ENCODE measurements around the gene SLC39A1. TPM values are rescaled to one million over a fixed set of nuclear protein-coding genes. Genes with fewer than 3 reads are reported as not detected.

Gene SLC39A1
- total RNA-seq, 2 experiments from 2014 or later = 41.6 to 44.2 TPM

DNA sequence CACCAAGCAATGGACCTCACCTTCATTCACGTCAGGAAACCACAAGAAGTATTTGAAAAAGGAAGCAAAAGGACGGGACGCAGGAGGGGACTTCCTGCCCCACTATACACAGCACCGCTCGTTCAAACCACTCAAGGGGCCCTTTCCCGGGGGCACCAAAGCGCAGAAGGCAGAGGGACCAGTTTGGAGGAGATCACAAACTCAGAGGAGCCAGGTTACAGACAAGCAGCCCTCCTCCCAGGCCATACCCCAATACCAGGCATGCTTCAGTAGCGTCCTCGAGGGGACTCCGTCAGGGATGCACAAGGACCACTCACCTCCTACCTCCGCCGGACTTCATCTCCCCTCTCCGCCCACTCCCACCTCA is 5.6 kb downstream of the SLC39A1 start:
- BruUV-seq (replicated peaks) = no TSS peak
- no peaks in the 10 kb centered on the region for H3K9me2 ChIP-seq (ENCODE audit: insufficient read depth, low read length)
- H3K9me3 ChIP-seq (ENCODE audit: low read length) = no peaks in the 10 kb centered on the region
- intact Hi-C loops (cut with micrococcal nuclease; ENCODE audit: unreplicated experiment) = loop anchor here (1.0 kb wide), 1 partner anchor 11 kb away; the partner anchor contains the start of gene DENND4B
- H2AFZ ChIP-seq (ENCODE audit: low read length) = peak overlapping the region; percentile 16; the same call in 1 of the 2 replicates
- TF ChIP-seq, protein P1, sequence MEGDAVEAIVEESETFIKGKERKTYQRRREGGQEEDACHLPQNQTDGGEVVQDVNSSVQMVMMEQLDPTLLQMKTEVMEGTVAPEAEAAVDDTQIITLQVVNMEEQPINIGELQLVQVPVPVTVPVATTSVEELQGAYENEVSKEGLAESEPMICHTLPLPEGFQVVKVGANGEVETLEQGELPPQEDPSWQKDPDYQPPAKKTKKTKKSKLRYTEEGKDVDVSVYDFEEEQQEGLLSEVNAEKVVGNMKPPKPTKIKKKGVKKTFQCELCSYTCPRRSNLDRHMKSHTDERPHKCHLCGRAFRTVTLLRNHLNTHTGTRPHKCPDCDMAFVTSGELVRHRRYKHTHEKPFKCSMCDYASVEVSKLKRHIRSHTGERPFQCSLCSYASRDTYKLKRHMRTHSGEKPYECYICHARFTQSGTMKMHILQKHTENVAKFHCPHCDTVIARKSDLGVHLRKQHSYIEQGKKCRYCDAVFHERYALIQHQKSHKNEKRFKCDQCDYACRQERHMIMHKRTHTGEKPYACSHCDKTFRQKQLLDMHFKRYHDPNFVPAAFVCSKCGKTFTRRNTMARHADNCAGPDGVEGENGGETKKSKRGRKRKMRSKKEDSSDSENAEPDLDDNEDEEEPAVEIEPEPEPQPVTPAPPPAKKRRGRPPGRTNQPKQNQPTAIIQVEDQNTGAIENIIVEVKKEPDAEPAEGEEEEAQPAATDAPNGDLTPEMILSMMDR (conservative IDR thresholded peaks at IDR 0.05; ENCODE audit: low read length) = no peak
- no peak for TF ChIP-seq EZH2phosphoT487 (IDR thresholded peaks at IDR 0.05; ENCODE audit: borderline replicate concordance, low read depth, low read length)
- H3K27ac ChIP-seq (ENCODE audit: low read depth, low read length, poor library complexity, severe bottlenecking) = peak overlapping the region; percentile 74
- ChIA-PET POLR2A (interaction anchor here (2.5 kb wide), 1 partner anchor 9 kb away, joined by 16 read pairs; the partner anchor contains the start of gene CREB3L4), CTCF (ENCODE audit: unreplicated experiment) (no interaction called here)
- peaks cover 18% of the 10 kb centered on the region for H4K20me1 ChIP-seq (ENCODE audit: insufficient read depth, low read length)
- DNase-seq (ENCODE audit: low spot score) = peak; percentile 62
- peaks cover 43% of the 10 kb centered on the region for H3K4me1 ChIP-seq (ENCODE audit: insufficient read depth, low read length, poor library complexity, severe bottlenecking)
- H3K4me2 ChIP-seq (ENCODE audit: low read length) = peak overlapping the region; percentile 97
- H3K4me3 ChIP-seq (ENCODE audit: low read depth, low read length, poor library complexity, severe bottlenecking) = peak overlapping the region; percentile 87
- H3K79me2 ChIP-seq (ENCODE audit: insufficient read depth, low read depth, low read length) = peaks cover 48% of the 10 kb centered on the region
- H3K36me3 ChIP-seq (ENCODE audit: insufficient read depth, low read length) = peaks cover 35% of the 10 kb centered on the region

DNA sequence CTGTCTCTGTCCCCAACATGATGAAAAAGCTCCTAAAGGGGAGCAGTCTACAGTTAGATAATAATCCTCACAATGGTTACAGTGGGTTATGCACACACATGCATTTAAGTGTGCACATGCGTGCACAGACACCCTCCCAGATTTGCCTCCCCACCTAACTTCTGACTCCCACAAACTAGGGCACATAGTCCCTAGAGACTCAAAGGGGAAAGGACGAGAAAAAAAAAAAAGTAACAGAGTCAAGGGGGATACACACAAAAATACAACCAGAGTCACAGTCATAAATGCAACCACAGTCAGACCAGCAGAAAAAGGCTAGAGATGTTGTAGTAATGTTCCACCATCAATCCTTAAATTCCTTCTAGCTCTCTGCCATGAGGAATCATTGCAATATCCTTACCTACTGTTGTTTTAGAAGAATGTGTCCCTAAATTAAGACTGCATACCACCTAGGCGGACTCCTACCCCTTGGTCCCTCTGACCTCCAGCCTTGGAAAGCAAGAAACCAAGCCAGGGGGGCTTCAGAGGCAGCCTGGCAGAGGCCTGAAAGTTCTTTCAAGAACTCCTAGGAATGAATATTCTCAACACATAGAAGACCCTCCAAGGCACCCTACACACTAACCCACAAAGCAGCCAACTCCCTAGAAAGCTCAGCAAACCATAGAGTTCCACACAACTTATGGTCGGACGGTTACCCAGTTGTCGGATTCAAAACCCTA is 6.2 kb downstream of the SLC39A1 start:
- H3K9me3 ChIP-seq (ENCODE audit: low read length) = no peaks in the 10 kb centered on the region
- H3K27ac ChIP-seq (ENCODE audit: low read depth, low read length, poor library complexity, severe bottlenecking) = peak overlapping the region; percentile 74
- H3K4me2 ChIP-seq (ENCODE audit: low read length) = peak overlapping the region; percentile 97
- peak overlapping the region; percentile 87 for H3K4me3 ChIP-seq (ENCODE audit: low read depth, low read length, poor library complexity, severe bottlenecking)
- intact Hi-C loops (cut with micrococcal nuclease; ENCODE audit: unreplicated experiment) = no loop called here
- POLR2A ChIA-PET = interaction anchor here (0.6 to 2.5 kb wide), 4 partner anchors 10 to 26 kb away, joined by 3 to 16 read pairs (median 4); partner anchors contain the start of genes CREB3L4 and DENND4B
- H3K79me2 ChIP-seq (ENCODE audit: insufficient read depth, low read depth, low read length) = peaks cover 43% of the 10 kb centered on the region
- no peak for DNase-seq (ENCODE audit: low spot score)
- H3K36me3 ChIP-seq (ENCODE audit: insufficient read depth, low read length) = peaks cover 40% of the 10 kb centered on the region
- H4K20me1 ChIP-seq (ENCODE audit: insufficient read depth, low read length) = peaks cover 18% of the 10 kb centered on the region
- no peaks in the 10 kb centered on the region for H3K9me2 ChIP-seq (ENCODE audit: insufficient read depth, low read length)
- no TSS peak for BruUV-seq (replicated peaks)
- CTCF ChIA-PET (ENCODE audit: unreplicated experiment) = interaction anchor here (0.9 kb wide), 1 partner anchor 21 kb away, joined by 3 read pairs; the partner anchor contains the start of gene JTB
- TF ChIP-seq EZH2phosphoT487 (IDR thresholded peaks at IDR 0.05; ENCODE audit: borderline replicate concordance, low read depth, low read length) = no peak
- TF ChIP-seq, protein P1 (conservative IDR thresholded peaks at IDR 0.05; ENCODE audit: low read length) = no peak
- H3K4me1 ChIP-seq (ENCODE audit: insufficient read depth, low read length, poor library complexity, severe bottlenecking) = peaks cover 38% of the 10 kb centered on the region
- H2AFZ ChIP-seq (ENCODE audit: low read length) = peak overlapping the region; percentile 16; the same call in 1 of the 2 replicates

DNA sequence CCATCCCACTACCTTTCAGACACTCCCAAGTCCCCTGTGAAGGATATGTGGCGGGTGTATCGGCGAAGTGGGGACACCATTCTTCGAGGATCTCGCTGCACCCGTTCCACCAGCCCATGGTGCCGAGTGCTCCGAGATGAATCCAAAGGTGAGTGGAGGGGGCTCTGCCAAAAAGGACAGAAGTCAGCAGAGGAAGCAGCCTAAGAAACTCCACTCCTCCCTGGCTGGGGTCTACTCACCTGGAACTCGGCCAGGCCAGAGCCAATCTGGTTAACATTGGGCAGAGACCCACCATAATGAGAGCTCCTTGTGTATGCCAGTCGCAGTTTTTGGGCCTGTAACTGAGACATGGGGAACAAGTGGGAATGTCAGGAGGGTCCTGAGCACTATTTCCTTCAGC is 8.5 kb downstream of the SLC39A1 start:
- no peaks in the 10 kb centered on the region for H3K9me3 ChIP-seq (ENCODE audit: low read length)
- H2AFZ ChIP-seq (ENCODE audit: low read length) = no peak overlapping the region
- no peak for DNase-seq (ENCODE audit: low spot score)
- peaks cover 43% of the 10 kb centered on the region for H3K79me2 ChIP-seq (ENCODE audit: insufficient read depth, low read depth, low read length)
- no peak overlapping the region for H3K4me2 ChIP-seq (ENCODE audit: low read length)
- CTCF ChIA-PET (ENCODE audit: unreplicated experiment) = no interaction called here
- BruUV-seq (replicated peaks) = no TSS peak
- intact Hi-C loops (cut with micrococcal nuclease; ENCODE audit: unreplicated experiment) = no loop called here
- H3K27ac ChIP-seq (ENCODE audit: low read depth, low read length, poor library complexity, severe bottlenecking) = no peak overlapping the region
- H3K4me1 ChIP-seq (ENCODE audit: insufficient read depth, low read length, poor library complexity, severe bottlenecking) = peaks cover 26% of the 10 kb centered on the region
- POLR2A ChIA-PET = no interaction called here
- H3K36me3 ChIP-seq (ENCODE audit: insufficient read depth, low read length) = peaks cover 54% of the 10 kb centered on the region
- H3K9me2 ChIP-seq (ENCODE audit: insufficient read depth, low read length) = no peaks in the 10 kb centered on the region
- H4K20me1 ChIP-seq (ENCODE audit: insufficient read depth, low read length) = peaks cover 18% of the 10 kb centered on the region
- TF ChIP-seq EZH2phosphoT487 (IDR thresholded peaks at IDR 0.05; ENCODE audit: borderline replicate concordance, low read depth, low read length) = no peak
- TF ChIP-seq, protein P1 (conservative IDR thresholded peaks at IDR 0.05; ENCODE audit: low read length) = no peak
- no peak overlapping the region for H3K4me3 ChIP-seq (ENCODE audit: low read depth, low read length, poor library complexity, severe bottlenecking)
